Testis (tissue), 3 donors: ENCODE results near the gene SCRT2. TPM values are rescaled to one million over a fixed set of nuclear protein-coding genes. Genes with fewer than 3 reads are reported as not detected.
A peak's percentile ranks its signal among the peaks of the same experiment; 100 is the strongest.

ENCODE experiments used
- DNase-seq: peaks from one replicate; pipeline ENCODE4 v3.0.0-alpha.2; 2019
- H3K27ac ChIP-seq, 2 donors: fragments of 200-600 bp; sonication (generic); one replicate each; pipeline ENCODE4 v1.5.1; 2019
- H3K27me3 ChIP-seq: fragments of 200-600 bp; sonication (generic); one replicate; pipeline ENCODE4 v1.5.1; 2019
- H3K36me3 ChIP-seq: fragments of 200-600 bp; sonication (generic); one replicate; pipeline ENCODE4 v1.5.1; 2017; ENCODE audit warnings: low read depth; ENCODE audit errors: missing control alignments
- H3K4me1 ChIP-seq: fragments of 200-600 bp; sonication (generic); one replicate; pipeline ENCODE4 v1.5.1; 2019
- H3K4me3 ChIP-seq, 2 donors: fragments of 200-600 bp; sonication (generic); one replicate each; pipeline ENCODE4 v1.5.1; 2017 to 2019
- H3K9me3 ChIP-seq: fragments of 200-600 bp; sonication (generic); one replicate; pipeline ENCODE4 v1.5.1; 2017
- POLR2A ChIP-seq: fragments of 450-650 bp; IDR thresholded peaks from one replicate; pipeline ENCODE4 v1.6.1; 2017; ENCODE audit warnings: antibody characterized with exemption, mild to moderate bottlenecking, moderate library complexity
- WGBS, 2 donors: methylation state at CpG; one replicate each; pipeline ENCODE4 v1.1.5; 2018; 5-methylcytosine and 5-hydroxymethylcytosine counted together
- intact Hi-C: fragments of 100-400 bp; cut with DNase I; formaldehyde crosslinking; loops from one replicate; pipeline ENCODE4 v1.15.1; 2023; ENCODE audit warnings: low total_unique reads
- polyA plus RNA-seq: library from polyadenylated mRNA; stranded (reverse); fragments of 350-450 nt; fragmentation: Illumina TruSeq; extraction: RNeasy Lipid Tissue Mini Kit (QIAGEN cat#74804); gene quantifications from one replicate; pipeline ENCODE4 v1.2.3, GENCODE V29; 2014; ENCODE audit warnings: low read depth, low replicate concordance; ENCODE audit not compliant: insufficient read depth
- total RNA-seq, 2 donors: library from RNA; depleted of rRNA; stranded (reverse); fragments of >200 nt; gene quantifications; one replicate each; pipeline ENCODE4 v1.2.3, GENCODE V29; 2016
- TF ChIP-seq, protein P1 (sequence below), 3 experiments: fragments of 450-650 bp in 2 of 3; fragments of 200-600 bp in 1 of 3; sonication (generic) in 1 of 3; IDR thresholded peaks; one replicate each; pipeline ENCODE4 v1.5.1; 2016 to 2019; ENCODE audit warnings: antibody characterized with exemption in 3 of 3, mild to moderate bottlenecking in 2 of 3, moderate library complexity in 1 of 3

The SCRT2 gene
- total and polyA plus RNA-seq, 3 donors from 2014 or later = 0.13 to 0.39 (median 0.19) TPM

GRCh38 chr20:669573-669972, 6.0 kb downstream of the SCRT2 start:
- WGBS, 2 donors = 66 to 81% methylated on average over 7 of the region's 7 CpGs

DNA sequence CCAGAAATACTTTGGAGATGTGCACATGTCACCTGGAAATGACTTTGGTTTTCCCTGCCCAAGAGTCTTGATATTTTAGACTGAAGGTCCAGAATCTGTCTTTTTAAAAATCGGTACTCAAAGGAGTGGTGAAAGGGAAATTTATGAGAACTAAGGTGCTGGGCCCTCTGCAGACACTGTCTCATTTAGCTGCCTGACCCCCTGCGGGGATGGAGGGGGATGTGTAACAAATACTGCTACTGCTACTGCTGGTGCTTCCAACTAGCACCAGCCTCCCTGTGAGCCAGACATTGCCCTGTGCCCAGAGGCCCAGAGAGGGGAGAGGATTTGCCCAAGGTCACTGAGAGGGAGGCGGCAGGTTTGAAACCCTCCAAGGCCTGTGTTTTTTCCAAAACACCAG, 7.0 kb downstream of the SCRT2 start:
- no peak overlapping the region for H3K4me3 ChIP-seq
- WGBS, 2 donors = 48 to 51% methylated on average over 3 of the region's 3 CpGs
- H3K36me3 ChIP-seq = no peaks in the 10 kb centered on the region
- no peaks in the 10 kb centered on the region for H3K4me1 ChIP-seq
- no peak overlapping the region for H3K27ac ChIP-seq
- DNase-seq = no peak
- H3K9me3 ChIP-seq = no peaks in the 10 kb centered on the region
- no peaks in the 10 kb centered on the region for H3K27me3 ChIP-seq
- intact Hi-C loops = no loop called here
- TF ChIP-seq POLR2A = no peak
- TF ChIP-seq, protein P1, sequence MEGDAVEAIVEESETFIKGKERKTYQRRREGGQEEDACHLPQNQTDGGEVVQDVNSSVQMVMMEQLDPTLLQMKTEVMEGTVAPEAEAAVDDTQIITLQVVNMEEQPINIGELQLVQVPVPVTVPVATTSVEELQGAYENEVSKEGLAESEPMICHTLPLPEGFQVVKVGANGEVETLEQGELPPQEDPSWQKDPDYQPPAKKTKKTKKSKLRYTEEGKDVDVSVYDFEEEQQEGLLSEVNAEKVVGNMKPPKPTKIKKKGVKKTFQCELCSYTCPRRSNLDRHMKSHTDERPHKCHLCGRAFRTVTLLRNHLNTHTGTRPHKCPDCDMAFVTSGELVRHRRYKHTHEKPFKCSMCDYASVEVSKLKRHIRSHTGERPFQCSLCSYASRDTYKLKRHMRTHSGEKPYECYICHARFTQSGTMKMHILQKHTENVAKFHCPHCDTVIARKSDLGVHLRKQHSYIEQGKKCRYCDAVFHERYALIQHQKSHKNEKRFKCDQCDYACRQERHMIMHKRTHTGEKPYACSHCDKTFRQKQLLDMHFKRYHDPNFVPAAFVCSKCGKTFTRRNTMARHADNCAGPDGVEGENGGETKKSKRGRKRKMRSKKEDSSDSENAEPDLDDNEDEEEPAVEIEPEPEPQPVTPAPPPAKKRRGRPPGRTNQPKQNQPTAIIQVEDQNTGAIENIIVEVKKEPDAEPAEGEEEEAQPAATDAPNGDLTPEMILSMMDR (IDR thresholded peaks at IDR 0.05) = no peak

More at GRCh38 chr20:669573-669972, 6.0 kb downstream of the SCRT2 start:
- no peaks in the 10 kb centered on the region for H3K27me3 ChIP-seq
- H3K4me1 ChIP-seq = no peaks in the 10 kb centered on the region
- no peak overlapping the region for H3K27ac ChIP-seq
- H3K9me3 ChIP-seq = no peaks in the 10 kb centered on the region
- no peak for TF ChIP-seq POLR2A
- TF ChIP-seq, protein P1 (IDR thresholded peaks at IDR 0.05) = no peak
- intact Hi-C loops = no loop called here
- H3K4me3 ChIP-seq = no peak overlapping the region
- no peak for DNase-seq
- no peaks in the 10 kb centered on the region for H3K36me3 ChIP-seq

DNA sequence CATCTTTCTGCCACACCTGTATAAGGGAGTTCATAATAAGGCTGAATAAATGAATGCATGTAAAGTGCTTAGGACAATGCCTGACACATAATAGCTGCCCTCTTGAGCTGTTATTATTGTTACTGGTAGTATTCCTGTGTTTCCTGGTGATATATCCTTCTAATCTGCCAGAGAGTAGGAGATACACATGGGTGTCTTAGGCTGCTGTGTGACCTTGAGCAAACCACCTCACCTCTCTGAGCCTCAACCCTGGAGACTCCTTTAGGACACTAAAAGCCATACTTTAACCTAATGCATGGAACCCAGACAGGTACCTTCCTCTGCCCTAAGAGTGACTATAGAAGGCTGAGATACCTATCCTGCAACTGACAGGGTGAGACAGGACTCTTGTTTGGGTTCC, 7.6 kb downstream of the SCRT2 start:
- Histone ChIP-seq H3K27me3 (no peaks in the 10 kb centered on the region), H3K36me3 (no peaks in the 10 kb centered on the region), H3K4me3 (no peak overlapping the region), H3K9me3 (no peaks in the 10 kb centered on the region), H3K27ac (no peak overlapping the region), H3K4me1 (no peaks in the 10 kb centered on the region)
- TF ChIP-seq, protein P1 (IDR thresholded peaks at IDR 0.05) = no peak
- no peak for TF ChIP-seq POLR2A
- intact Hi-C loops = no loop called here
- DNase-seq = no peak

DNA sequence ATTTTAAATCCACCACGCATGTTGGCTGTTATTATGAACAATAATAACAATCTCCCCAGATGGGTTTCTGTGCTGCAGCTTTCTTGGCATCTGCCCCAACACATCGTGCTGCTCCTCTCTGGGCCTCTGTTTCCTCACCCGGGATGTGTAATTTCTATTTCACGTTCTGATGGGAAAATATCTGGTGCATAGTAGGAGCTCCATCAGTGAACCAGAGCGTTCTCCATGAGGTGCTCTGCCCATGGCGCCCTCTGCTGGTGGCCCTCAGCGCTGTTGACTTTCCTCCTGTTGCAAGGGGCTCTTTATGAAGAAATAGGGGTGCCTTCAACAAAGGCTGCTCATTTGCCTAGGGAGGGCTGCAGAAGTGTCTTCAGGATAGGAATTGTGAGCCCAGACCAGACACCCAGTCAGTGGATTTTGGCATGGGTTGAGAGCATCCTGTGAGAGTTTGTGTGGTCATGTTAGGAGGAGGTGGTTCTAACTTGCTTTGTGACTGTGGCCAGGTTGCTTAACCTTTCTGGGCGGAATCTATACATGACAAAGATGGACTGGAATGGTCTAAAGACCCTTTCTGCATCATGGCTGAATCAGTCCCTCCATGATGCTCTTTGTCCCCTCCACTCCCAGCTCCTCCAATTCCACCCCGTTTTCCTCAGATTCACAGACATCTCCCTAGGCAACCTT, 8.1 kb downstream of the SCRT2 start:
- DNase-seq = peak; percentile 74
- Histone ChIP-seq H3K4me1 (no peaks in the 10 kb centered on the region), H3K27me3 (no peaks in the 10 kb centered on the region), H3K9me3 (no peaks in the 10 kb centered on the region), H3K27ac (no peak overlapping the region), H3K36me3 (no peaks in the 10 kb centered on the region), H3K4me3 (no peak overlapping the region)
- intact Hi-C loops = no loop called here
- TF ChIP-seq, protein P1 (IDR thresholded peaks at IDR 0.05) = peak; percentile 52 to 71 (median 56)
- TF ChIP-seq POLR2A = no peak
- WGBS, 2 donors = 35 to 40% methylated on average over 9 of the region's 9 CpGs

- 44 to 47% methylated on average over 4 of the region's 4 CpGs for WGBS, 2 donors
- intact Hi-C loops = no loop called here
- TF ChIP-seq, protein P1 (IDR thresholded peaks at IDR 0.05) = no peak
- TF ChIP-seq POLR2A = no peak
- H3K36me3 ChIP-seq = no peaks in the 10 kb centered on the region
- no peaks in the 10 kb centered on the region for H3K27me3 ChIP-seq
- no peak for DNase-seq
- H3K27ac ChIP-seq = no peak overlapping the region
- no peak overlapping the region for H3K4me3 ChIP-seq
- H3K4me1 ChIP-seq = peaks cover under 1% of the 10 kb centered on the region
- no peaks in the 10 kb centered on the region for H3K9me3 ChIP-seq
Observed at GRCh38 chr20:666877-667276, 8.7 kb downstream of the SCRT2 start.
